Subcutaneous abdominal adipose tissue (tissue), 5 donors: ENCODE measurements around the gene LMO2.
"Not testable (repeated sequence)": the region's sequence is repeated elsewhere in the genome, so short reads cannot be mapped to it uniquely, and the experiment has no call there.

Experiments
- H3K27ac ChIP-seq: one replicate; pipeline ENCODE4 v1.7.0; 2013; ENCODE audit warnings: low read depth, mild to moderate bottlenecking, inconsistent platforms, low read length, moderate library complexity
- H3K27me3 ChIP-seq, 5 donors: one replicate each; pipeline ENCODE4 v1.7.0; 2013; ENCODE audit warnings: low read length in 5 of 5, inconsistent platforms in 1 of 5; ENCODE audit not compliant: control insufficient read depth in 5 of 5, insufficient read depth in 4 of 5
- H3K36me3 ChIP-seq, 5 donors: one replicate each; pipeline ENCODE4 v1.7.0; 2013; ENCODE audit warnings: low read length in 5 of 5; ENCODE audit not compliant: control insufficient read depth in 5 of 5, insufficient read depth in 5 of 5
- H3K4me1 ChIP-seq, 5 donors: one replicate each; pipeline ENCODE4 v1.7.0; 2013; ENCODE audit warnings: low read length in 5 of 5, mild to moderate bottlenecking in 3 of 5, moderate library complexity in 1 of 5; ENCODE audit not compliant: control insufficient read depth in 5 of 5, insufficient read depth in 5 of 5
- H3K4me3 ChIP-seq, 5 donors: one replicate each; pipeline ENCODE4 v1.7.0; 2013; ENCODE audit warnings: low read length in 5 of 5, low read depth in 1 of 5
- H3K9ac ChIP-seq, 5 donors: one replicate each; pipeline ENCODE4 v1.7.0; 2013; ENCODE audit warnings: low read length in 5 of 5, mild to moderate bottlenecking in 4 of 5, moderate library complexity in 3 of 5
- H3K9me3 ChIP-seq, 5 donors: one replicate each; pipeline ENCODE4 v1.7.0; 2013; ENCODE audit warnings: low read length in 5 of 5; ENCODE audit not compliant: control insufficient read depth in 5 of 5
- donor health status: healthy.
- donor health status: healthy.
- donor health status: healthy.
- donor health status: healthy.
- donor health status: healthy.

The LMO2 gene

DNA sequence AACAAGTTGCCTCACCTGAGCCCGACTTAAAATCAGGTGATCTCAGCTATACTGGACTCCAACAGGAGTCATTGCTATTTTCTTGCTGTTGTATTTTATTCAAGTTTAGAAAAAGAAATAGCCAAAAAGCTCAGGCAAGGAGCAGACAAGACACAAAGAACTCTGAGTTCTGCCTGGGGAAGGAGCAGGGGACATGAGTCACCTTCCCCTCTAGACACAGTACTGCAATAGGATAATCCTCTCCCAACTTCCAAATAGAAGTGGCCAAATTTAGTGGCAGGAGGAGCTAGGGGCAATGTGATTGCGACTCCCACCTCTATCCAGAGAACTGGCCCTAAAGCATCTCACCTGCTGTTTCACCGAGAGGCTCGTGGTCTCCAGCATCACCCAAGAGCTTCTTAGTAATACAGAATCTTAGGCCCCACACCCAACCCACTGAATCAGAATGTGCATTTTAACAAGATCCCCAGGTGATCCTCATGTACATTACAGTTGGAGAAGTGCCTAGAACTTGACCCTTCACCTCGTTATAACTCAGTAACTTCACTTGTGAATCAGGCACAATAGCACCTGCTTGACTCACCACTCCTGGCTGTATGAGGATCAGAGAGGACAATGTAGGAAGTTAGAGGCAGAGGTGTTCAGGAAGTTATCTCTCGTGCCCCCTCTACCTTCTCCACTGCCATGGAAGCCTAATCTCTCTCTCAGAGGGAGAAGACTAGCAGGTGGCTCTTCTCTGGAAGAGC lies 60.8 kb downstream of the LMO2 start:
- H3K27me3 ChIP-seq = peaks cover 13 to 26% (median 18%) of the 10 kb centered on the region in 5 donors
- peaks cover 0 to 11% (median 10%) of the 10 kb centered on the region in 5 donors for H3K4me1 ChIP-seq
- H3K4me3 ChIP-seq = no peak overlapping the region
- H3K9ac ChIP-seq = no peak overlapping the region
- no peak overlapping the region for H3K27ac ChIP-seq
- H3K9me3 ChIP-seq = no peaks in the 10 kb centered on the region
- no peaks in the 10 kb centered on the region for H3K36me3 ChIP-seq

DNA sequence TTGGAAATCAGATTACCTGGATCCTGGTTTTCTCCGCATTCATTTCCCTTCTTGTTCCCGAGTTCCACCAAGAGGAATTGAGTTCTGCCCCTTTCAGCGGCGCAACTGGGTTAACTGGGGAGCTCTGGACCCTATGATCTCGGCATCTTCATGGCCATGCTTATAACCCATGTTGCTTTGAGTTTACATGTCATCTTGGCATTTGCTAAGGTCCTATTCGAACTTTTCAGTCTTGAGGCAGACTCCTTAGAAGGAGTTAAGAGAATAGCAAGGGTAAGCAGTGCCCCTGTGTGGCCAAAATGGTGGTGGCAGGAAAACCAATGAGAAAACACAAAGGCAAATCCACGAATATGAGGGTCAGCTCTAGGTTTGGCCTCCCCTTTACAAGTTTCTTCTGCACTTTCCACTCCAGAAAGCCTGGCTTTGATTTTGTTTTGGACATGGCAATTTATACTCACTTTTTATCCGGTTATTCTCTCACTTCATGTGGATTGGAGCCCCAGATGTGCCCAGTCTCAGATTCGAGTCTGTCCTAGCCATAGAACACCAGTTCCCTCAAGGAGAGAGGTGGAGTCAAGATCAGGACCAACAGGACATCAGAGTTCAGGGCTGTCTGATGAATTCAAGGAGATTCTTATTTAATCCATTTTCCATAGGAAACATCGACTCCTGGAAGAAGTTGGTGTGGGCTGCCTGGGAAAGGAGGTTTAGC lies 62.3 kb downstream of the LMO2 start:
- Histone ChIP-seq H3K4me3 (peak overlapping the region; percentile 61 to 75 (median 66)), H3K9me3 (no peaks in the 10 kb centered on the region), H3K36me3 (no peaks in the 10 kb centered on the region), H3K9ac (peak overlapping the region in 2 of 5 donors; percentile 46 to 59), H3K4me1 (peaks cover 0 to 11% (median 10%) of the 10 kb centered on the region in 5 donors), H3K27ac (no peak overlapping the region), H3K27me3 (peaks cover 13 to 33% (median 18%) of the 10 kb centered on the region in 5 donors)

DNA sequence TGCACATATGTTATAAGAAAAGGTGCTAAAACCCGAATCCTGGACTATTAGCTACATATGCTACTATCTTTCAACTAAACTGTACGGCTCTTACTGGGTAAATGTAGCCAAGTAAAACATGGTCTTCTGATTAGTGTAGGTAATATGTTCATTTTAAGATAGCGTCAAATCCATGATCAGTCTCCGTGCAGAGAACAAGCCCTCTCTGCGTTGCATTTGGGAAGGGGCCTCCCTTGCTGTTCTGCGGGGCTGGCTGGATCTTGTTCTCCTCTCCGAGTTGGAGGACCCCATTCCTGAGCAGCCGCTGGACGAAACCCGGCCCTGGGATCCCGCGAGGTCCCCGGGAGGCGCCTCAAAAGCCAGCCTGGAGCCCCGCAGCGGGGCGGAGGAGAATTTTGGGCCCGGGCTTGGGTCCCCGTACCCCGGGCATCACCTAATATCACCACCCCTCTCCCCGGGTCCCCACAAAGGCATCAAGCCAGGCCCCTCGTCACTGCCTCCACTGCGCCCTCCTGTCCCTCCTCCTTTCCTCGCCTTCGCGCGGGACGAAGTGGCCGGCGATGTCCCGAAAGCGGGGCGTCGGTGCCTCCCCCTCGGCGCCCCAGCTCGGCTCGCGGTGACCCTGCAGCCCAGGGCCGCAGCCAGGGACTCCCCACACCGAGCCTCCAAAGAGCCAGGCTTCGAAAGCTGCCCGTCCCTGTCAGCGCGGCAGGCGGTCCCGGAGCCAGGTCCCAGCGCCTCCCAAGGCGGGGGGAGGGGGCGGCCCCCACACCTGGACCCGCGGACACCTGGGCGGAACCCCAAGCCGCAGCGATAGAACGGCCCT lies 63.1 kb downstream of the LMO2 start:
- Histone ChIP-seq H3K27ac (no peak overlapping the region), H3K9me3 (no peaks in the 10 kb centered on the region), H3K4me3 (peak overlapping the region; percentile 61 to 75 (median 66)), H3K36me3 (no peaks in the 10 kb centered on the region), H3K9ac (peak overlapping the region in 2 of 5 donors; percentile 46 to 59), H3K4me1 (peaks cover 0 to 11% (median 10%) of the 10 kb centered on the region in 5 donors), H3K27me3 (peaks cover 13 to 35% (median 18%) of the 10 kb centered on the region in 5 donors)

DNA sequence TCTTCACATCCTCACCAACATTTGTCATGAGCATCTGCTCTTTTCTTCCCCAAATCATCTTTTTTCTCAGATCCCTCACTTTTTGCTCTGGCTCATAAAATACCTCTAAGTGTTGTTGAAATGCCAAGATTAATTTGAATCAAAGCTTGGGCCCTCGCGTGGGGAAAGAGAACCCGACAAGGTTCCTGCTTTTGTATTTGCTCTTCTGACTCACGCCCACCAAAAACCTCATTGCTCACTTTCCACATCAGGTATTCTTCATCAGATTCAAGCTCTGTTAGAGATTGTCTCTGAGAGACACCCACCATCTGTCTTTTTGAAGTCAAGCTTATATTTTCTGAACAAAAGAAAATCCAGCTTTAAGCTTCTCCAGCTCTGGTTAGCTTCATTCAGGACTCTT lies 64.7 kb downstream of the LMO2 start:
- Histone ChIP-seq H3K27ac (no peak overlapping the region), H3K9me3 (no peaks in the 10 kb centered on the region), H3K9ac (no peak overlapping the region), H3K4me3 (no peak overlapping the region), H3K4me1 (peaks cover 0 to 11% (median 10%) of the 10 kb centered on the region in 5 donors), H3K27me3 (peaks cover 13 to 35% (median 17%) of the 10 kb centered on the region in 5 donors), H3K36me3 (no peaks in the 10 kb centered on the region)

DNA sequence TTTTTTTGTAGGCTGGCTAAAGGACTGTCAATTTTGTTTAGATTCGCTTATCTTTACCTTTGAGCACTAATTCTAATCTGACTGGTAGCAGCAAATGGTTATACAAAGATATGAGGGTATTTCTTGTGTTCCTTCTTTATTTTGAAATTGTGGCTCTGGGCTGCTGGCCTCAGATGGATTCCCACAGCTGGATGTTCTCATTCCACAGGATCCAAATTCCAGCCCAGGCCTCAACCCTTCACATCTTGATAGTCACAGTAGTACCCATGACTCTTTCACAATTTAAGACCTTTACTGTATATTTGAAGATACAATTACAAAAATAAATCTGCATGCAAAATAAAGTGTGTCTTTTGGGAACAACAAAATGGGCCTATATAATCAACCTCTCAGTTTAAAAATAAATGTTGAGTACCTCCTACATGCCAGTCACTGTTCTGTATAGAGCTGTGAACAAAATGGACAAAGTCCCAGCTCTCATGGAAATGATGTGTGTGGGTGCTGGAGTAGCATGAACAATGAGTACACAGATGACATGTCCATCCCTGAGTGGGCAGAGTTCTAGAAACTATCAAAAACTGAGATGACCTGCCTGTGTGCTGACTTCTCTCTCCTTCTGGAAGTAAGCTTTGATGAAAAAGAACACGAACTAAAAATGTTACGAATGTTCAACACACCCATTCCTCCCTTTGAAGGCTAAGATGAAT lies 65.9 kb downstream of the LMO2 start:
- Histone ChIP-seq H3K9ac (no peak overlapping the region), H3K9me3 (no peaks in the 10 kb centered on the region), H3K4me1 (peaks cover 0 to 11% (median 10%) of the 10 kb centered on the region in 5 donors), H3K36me3 (no peaks in the 10 kb centered on the region), H3K4me3 (no peak overlapping the region), H3K27me3 (peaks cover 17 to 41% (median 24%) of the 10 kb centered on the region in 5 donors), H3K27ac (no peak overlapping the region)

DNA sequence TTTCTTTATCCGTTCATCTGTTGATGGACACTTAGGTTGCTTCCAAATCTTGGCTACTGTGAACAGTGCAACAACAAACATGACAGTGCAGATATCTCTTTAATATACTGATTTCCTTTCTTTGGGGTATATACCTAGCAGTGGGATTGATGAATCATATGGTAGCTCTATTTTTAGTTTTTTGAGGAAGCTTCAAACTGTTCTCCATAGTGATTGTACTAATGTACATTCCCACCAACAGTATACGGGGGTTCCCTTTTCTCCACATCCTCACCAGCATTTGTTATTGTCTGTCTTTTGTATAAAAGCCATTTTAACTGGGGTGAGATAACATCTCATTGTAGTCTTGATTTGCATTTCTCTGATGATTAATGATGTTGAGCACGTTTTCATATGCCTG lies 68.9 kb downstream of the LMO2 start:
- not testable (repeated sequence) for H3K27ac ChIP-seq, H3K9ac ChIP-seq, H3K9me3 ChIP-seq, H3K4me3 ChIP-seq, H3K4me1 ChIP-seq, H3K36me3 ChIP-seq
- H3K27me3 ChIP-seq = peaks cover 11 to 45% (median 18%) of the 10 kb centered on the region in 5 donors

DNA sequence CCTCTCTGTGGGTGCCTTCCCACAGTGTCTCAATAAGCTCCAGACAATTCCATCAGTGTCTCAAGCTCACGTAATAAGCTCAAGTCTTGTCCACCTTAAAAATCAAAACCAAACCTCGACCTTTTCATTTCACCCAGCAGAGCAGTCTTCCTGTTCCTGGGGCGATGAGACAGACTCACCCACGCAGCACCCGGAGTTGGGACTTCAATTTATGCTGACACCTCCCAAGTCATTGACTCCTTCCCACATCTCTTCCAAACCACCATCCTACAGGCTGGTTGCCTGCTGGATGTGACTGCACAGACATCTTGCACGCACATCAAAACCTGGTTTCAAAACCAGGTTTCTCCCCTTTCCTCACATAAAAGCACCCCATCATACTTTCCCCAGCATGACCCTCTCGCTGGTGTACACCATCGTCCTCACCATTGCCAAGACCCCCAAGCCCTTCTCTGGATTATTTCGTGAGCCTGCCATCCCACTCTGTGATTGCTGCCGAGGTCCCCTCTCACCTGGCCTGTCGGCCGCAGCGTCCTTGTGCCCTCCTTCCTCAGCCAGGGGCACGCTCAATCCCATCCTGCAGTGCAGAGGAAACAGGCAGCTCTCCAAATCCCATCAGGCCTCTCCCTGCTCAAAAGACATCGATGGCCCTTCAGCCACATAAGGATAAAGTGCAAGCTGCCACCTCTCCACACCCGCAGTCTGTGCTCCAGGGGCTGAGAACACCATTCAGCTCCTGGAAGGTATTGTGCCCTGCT lies 72.4 kb downstream of the LMO2 start:
- H3K27ac ChIP-seq = no peak overlapping the region
- H3K9ac ChIP-seq = no peak overlapping the region
- peaks cover 15 to 28% (median 17%) of the 10 kb centered on the region in 5 donors for H3K27me3 ChIP-seq
- no peaks in the 10 kb centered on the region for H3K4me1 ChIP-seq
- no peaks in the 10 kb centered on the region for H3K36me3 ChIP-seq
- no peaks in the 10 kb centered on the region for H3K9me3 ChIP-seq
- no peak overlapping the region for H3K4me3 ChIP-seq
